SIG-M5 (cell line): ENCODE data around the gene NKX6-2.
"Not testable (repeated sequence)": the region's sequence is repeated elsewhere in the genome, so short reads cannot be mapped to it uniquely, and the experiment has no call there.

Experiments used
- DNase-seq: peaks from one replicate; lab custom pipeline; 2025; lab: John Stamatoyannopoulos, UW

NKX6-2 gene

DNA sequence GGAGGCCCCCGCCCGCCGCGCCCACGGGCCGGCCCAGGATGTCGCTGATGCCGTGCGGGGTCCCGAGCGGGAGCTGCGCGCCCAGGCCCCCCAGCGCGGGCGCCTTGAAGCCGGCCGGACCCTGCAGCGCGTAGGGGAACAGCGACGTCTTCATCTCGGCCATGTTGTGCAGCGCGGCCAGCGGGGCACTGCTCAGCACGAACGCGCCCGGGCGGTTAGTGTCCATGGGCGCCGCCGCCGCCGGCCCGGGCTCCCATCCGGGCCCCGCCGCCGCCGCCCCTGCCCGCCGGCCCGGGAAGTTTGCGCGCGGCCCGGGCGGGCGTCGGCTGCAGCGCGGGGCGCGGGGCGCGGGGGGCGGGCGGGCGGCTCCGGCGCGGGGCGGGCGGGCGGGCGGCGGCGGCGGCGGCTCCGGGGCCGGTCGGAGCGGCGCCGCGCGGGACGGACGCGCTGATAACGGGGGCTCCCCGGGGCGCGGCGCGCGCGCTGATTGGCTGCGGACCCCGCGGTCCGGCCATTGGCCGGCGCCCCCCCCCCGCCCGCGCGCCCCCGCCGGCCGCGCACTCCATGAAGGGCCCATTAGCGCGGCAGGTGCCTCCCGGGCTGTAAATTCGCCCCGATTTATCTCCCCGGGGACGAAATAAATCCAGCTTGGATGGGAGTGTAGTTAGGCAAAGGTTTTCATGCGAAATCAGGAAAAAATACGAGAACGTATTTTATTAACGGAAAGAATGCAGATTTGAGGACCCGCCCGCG is at the start of gene NKX6-2:
Gene NKX6-2, minus strand, starts transcription at position 425 of the 753 bp plus-strand sequence. Its CDS starts 199 bp downstream, at position 226.
- DNase-seq, result no peak

DNA sequence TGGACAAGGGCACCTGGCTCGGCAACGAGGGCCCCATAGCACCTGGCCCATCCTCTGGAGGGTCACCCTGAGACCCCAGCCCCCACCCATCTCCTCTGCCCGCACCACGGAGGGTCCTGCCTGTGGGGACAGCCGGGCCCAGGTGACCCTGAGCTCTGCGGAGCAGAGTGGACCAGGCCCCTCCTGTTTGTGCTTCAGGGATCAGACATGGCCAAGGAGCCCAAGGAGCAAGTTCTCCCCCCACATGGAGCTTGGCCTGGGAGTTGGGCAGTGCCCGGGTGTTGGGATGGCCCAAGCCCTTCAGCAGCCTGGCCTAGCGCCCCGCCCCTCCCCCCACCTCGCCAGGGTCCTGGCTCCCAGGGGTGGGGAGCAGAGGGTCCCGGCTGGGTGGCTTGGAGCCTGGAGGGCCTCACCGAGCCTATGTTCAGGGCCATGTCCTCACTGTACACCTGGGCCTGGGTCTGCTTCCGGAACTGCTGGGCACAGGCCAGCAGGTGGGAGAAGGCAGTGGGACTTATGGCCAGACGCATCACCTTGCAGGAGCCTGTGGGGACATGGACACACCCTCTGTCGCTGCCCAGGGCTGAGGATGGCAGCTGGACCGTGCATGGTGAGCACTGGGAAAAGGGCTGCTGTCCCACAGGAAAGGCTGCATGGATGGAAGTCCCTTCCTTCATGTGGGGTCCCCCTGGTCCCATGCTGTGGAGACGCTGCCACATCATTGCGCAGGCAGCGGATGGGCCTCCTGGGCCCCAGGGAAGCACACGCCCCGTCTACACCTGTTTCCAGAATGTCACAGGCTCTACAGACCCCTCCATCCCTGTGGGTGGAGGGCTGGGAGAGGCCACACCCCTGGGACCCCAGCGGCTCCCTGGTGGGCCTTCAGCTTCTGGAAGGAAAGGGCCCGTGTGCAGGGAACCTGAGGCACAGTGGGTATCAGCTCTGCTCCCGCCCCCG is 49.2 kb upstream of the NKX6-2 start:
- DNase-seq, result no peak

DNA sequence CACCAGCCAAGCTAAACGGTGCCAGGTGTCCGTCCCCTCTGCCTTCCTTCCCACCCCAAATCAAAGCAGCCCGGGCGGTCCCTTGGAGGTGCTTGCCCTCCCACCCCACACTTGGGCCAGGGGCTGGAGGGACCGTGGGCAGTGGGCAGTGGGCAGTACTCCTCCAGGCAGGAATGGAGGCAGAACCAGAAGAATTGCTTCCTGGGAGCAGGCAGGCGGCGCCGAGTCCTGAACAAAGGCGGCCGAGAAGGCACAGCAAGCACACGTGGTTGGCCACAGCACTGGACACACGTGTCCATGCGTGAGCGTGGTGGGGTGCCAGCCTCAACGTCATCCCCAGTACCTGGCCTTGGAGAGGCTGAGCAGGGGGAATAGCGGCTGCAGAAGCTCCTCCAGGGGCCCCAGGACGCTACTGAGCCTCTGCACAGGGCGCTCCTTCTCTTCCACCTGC is 48.4 kb upstream of the NKX6-2 start:
- DNase-seq, result no peak

DNA sequence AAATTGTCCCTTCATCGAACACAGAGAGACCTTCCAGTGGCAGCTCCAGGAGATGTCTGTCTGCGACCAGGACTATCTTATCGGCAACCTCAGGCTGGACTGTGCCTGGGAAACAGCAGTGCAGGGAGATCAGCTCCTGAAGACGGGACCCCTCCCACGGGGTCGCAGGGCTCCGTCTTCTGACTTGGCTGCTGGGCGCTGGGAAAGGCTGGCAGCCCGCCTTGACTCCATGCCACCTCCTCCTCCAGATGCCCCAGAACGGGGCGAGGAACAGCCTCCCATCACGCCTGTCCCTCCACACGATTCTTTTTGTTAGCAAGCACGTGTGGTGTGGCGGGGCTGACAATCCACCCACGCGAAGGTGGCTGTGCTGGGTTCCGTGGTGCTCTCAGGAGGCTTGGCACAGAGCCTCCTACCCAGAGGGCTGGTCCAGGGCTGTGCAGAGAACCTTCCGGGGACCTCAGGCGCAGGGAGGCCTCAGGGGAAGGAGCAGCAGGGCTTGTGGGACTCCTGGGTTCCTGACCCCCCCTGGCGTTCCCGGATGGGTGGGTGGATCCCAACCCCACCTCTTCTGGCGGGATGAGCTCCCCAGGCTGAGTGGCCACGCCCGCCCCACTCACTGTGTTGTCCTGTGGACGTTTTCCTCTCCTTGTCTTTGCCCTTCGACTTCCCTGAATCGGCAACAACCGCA is 47.6 kb upstream of the NKX6-2 start:
- no peak for DNase-seq

DNA sequence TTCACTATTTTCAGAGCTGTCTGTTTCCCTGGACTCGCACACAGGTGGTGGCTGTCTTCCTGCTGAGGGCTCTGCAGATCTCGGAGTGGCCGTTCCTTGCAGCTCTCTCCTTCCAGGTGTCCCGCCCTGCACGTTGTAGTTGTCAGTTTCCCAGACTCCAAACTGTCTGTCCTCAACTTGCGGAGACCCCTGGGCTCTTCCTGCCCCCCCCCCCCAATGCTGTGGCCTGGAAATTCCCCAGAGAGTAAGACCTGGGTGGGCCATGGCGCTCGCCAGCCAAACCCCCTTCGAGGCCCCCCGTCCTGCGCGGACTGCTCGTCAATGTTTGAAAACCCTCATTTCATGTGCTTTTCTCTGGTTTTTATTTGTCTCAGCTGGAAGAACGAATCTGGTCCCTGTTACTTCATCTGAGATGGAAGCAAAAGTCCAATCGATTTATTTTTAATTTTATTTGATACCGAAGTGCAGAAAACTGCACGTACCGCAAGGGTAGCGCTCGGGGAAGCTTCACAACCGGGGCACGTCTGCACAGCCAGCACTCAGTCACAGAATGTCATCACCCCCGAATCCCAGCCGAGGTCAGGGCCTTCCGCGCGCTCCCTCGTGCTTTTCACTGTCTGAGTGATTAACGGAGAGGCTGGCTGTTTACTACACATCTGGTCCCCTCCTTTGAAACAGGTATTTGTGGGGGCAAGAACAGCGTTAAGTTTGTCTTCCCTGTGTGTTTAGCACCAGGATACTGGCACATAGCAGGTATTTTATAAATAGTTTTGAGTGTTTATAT is 46.4 kb upstream of the NKX6-2 start:
- DNase-seq, result no peak

DNA sequence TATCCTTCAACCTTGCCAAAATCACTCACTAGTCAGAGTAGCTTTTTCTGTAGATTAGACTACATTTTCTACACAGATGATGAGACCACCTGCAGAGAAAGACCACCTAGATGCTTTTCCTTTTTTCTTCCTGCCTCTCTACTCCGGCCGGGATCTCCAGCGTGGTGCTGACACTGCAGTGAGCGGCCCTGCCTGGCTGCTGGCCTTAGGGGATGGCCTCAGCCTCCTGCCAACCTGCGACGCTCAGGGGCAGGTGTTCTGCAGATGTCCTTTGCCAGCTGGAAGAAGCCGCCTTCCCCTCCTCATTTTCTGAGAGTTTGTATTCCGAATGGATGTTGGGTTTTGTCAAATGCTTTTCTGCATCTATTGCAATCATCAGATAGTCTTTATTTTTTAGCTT is 43.5 kb upstream of the NKX6-2 start:
- DNase-seq, result no peak

DNA sequence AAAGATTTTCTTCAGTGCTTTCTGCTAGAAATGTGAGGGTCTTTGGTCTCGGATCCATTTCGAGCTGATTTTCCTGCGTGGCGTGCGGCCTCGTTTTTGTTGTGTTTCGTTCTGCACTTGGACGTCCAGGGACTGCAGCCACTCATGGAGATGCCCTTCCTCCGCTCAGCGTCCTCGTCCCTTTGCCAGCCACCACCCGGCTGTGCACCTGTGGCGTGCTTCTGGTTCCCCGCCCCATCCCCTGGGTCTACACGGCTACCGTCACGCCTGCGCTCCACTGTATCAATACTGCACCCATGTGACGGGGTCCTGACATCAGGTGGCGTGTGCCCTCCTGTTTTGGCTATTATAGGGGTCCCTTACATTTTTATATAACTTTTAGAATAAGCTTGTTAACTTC is 42.7 kb upstream of the NKX6-2 start:
- no peak for DNase-seq

DNA sequence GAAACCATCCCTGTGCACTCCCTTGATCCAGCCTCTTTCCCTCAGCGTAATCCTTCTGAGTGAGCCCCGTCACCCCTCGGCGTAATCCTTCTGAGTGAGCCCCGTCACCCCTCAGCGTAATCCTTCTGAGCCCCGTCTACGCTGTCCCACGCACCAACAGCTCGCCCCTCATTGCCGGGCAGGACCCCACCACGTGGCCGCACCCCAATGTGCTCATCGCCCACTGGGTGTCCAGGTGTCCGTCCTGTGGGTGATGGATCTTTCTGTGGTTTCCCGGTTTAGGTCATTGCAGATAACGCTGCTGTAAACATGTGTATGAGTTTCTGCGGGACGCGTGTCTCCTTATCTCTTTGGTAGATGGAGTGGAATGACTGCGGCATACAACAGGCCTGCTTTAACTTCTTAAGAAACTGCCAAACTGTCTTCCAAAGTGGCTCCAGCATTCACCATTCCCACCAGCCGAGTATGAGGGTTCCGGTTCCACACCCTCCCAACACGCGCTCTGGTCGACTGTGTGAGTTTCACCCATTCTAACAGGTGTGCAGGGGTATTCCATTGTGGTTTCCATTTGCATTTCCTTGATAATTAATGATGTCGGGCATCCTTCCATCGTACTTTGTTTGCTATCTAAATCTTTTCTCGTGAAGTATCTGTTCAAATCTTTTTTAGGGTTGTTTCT is 42.1 kb upstream of the NKX6-2 start:
- DNase-seq, result no peak

DNA sequence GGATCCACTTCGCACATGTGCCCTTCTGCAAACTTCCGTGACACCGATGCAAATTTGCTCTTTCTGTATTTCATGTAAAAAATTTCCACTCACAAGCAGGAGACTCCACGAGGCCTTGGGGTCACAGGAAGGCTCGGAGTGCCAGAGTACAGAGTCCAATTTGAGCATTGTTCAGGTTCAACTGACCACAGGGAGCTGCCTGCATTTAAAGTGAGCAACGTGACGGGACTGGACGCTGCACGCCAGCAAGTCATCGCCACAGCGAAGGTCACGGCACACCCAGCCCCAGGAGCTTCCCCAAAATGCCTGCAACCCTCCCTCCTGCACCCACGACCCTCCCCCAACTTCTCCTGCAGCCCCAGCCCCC is 41.5 kb upstream of the NKX6-2 start:
- DNase-seq, result no peak

DNA sequence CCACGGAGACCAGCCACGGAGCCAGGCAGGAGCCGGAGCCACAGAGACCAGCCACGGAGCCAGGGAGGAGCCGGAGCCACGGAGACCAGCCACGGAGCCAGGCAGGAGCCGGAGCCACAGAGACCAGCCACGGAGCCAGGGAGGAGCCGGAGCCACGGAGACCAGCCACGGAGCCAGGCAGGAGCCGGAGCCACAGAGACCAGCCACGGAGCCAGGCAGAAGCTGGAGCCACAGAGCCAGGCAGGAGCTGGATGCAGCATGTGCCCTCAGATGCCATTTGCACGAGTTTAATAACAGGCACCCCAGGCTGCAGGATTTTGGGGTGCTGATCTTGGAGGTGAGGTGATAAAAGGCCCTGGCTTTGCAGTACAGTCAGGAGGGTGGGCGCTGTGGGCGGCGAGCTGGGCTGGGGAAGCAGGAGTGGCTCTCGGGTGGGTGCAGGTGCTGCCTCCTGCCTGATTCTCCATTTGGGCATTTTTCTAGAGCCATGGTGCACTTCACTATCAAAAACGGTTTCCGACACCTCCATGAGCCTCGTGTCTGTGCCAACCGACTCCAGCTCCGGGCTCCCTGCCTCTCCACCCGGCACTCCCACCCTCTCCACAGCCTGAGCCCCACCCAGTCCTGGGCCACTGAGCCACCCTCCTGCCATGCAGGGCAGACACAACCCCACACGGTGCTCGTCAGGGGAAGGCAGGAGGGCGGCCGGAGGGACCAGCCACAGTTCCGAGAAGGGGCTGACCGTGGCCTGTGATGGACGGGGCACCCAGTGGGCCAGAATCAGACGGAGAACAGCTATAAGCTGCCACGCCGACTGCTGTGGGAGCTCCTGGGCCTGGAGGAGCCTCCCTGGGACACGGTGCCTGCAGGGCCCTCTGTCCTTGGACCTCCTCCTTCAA is 40.8 kb upstream of the NKX6-2 start:
- no peak for DNase-seq

DNA sequence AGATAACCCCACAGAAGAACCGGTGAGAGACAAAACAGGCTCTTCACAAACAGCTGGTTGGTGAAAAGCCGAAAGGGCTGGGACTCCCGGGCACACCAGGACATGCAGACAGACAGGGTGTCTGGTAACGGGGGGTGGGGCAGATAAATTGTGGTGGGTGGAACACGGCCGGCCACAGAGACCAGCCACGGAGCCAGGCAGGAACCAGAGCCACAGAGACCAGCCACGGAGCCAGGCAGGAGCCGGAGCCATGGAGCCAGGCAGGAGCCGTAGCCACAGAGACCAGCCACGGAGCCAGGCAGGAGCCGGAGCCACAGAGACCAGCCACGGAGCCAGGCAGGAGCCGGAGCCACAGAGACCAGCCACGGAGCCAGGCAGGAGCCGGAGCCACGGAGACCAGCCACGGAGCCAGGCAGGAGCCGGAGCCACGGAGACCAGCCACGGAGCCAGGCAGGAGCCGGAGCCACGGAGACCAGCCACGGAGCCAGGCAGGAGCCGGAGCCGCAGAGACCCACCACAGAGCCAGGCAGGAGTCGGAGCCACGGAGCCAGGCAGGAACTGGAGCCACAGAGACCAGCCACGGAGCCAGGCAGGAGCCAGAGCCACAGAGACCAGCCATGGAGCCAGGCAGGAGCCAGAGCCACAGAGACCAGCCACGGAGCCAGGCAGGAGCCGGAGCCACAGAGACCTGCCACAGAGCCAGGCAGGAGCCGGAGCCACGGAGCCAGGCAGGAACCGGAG is 40.0 kb upstream of the NKX6-2 start:
- DNase-seq, result not testable (repeated sequence)

DNA sequence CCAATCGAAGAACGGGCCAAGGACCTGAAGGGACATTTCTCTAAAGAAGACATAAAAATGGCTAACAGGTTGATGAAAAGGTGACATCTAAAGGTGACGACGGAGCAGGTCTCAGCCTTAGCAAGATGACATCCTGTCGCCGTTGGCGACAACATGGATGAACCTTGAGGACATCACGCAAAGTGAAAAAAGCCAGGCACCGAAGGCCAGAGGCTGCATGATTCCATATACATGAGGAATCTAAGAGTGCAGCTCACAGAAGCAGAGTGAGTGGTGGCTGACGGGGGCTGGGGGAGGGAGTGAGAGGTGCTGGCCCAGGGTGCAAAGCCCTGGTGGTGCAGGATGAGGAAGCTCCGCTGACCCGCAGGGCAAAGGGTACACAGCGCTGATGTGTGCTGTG is 34.1 kb upstream of the NKX6-2 start:
- DNase-seq, result no peak

DNA sequence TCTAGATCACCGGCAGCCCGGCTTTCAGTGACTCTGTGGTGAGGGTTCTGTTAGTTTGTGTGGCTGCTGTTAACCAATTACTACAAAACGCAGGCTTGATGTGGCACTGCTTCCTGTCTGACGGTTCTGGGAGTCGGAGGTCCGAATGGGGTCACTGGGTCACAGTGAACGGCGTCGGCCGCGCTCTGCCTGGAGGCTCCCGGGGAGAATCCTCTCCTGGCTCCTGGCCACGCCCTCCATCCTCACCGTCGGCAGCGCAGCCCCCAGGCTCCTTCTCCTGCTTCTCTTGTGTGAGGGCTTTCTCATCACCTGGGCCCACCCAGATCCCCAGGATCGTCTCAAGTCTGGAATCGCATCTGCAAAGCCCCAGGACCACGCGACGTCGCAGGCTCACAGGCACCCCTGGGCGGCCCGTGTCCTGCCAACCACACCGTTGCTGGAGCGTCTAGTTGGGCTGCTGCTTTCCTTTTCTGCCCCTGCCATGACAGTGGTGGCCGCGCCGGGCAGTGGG is 31.8 kb upstream of the NKX6-2 start:
- DNase-seq, result no peak

DNA sequence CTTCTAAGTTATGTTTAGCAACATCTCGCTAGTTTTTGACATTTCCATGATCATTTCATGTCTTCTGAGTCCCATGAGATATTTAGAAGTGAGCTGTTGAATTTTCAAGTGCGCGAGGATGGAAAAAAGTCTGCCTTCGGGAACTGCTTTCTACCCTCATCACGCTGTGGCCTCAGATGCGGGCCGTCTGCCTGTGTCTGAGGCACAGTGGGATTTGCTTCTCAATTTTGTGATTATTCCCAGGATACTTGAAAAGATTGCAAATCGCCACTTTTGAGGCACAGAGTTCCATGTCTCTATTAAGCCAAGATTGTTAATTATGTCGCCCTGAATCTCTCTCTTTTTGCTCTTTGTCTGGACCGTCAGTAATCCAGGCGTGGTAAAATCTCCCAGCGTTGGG is 30.8 kb upstream of the NKX6-2 start:
- no peak for DNase-seq

DNA sequence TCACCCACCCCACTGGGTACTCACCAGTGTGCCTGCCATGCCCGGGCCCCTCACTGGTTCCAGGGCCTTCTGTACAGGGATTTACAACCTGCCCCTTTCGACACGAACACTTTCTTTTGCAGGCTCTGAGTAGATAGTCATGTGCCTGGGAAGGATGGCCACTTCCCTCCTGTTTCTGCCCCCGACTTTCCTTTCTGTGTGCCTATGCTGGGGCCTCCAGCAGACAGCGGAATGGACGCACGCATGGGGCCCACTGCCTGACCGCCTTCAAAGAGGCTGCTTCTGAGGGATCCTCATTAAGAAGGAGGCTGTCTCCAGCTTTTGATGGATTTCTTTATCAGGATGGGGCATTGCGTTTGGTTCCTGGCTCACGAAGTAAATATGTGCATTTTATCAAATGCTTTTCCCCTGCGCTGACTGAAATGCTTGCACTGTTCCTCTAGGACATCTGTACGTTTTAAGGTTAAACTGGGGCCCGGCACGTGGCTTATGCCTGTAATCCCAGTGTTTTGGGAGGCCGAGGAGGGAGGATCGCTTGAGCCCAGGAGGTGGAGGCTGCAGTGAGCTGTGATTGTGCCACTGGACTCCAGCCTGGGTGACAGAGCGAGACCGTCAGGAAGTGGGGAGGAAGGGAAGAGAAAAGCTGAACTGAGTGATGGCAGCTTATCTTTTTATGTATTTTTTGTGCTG is 29.4 kb upstream of the NKX6-2 start:
- DNase-seq, result no peak

DNA sequence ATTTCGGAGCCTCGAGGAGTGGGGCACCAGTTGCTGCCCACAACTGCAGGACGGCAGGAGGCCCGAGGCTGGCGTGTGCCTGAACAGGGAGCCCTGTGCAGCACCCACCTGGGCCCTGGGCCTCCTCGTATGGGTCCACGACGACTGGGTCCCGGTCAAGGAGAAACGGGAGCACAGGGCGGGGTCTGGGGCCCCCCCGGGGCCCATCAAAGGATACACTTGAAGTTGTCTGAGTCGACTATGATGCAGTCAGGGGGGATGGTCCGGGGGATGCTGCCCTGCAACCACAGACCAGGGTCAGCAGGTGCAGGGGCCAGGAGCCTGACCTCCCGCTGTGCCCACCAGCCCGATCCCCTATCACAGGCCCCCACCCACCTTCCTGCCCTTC is 28.5 kb upstream of the NKX6-2 start:
- DNase-seq, result no peak

DNA sequence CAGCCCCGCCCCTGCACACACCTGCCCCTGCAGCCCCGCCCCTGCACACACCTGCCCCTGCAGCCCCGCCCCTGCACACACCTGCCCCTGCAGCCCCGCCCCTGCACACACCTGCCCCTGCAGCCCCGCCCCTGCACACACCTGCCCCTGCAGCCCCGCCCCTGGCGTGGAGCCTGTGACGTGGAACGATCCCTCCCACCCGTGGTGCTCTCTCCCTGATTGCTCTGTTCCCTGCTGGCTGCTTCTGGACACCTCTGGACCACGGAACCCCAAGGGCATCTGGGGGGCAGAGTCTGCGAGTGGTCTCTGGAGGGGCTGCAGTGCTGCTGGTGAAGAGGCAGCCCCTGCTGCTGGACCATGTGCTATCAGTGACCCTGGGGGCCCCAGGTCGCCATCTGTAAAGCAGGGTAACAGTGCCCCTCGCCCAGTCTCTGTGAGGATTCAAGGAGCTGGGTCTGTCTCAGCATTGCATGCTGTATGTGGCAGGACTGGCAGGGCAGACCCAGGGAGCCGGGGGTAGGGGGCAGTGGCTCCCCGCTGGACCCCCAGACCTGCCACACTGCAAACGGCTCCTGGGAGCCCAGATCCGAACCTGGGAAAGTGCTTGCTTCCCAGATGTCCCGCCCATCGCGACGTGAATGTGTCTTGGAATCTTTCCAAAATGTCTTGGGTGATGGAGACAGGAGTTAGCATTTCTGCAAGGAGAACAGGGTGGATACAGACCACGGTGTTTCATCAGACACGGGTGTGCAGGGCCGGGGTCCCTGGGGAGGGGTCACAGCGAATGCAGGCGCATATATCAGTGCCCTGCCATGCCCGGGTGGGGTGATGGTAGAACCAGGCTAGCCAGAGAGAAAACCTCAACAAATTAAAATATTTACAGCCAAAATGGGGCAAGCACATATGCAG is 27.9 kb upstream of the NKX6-2 start:
- no peak for DNase-seq

DNA sequence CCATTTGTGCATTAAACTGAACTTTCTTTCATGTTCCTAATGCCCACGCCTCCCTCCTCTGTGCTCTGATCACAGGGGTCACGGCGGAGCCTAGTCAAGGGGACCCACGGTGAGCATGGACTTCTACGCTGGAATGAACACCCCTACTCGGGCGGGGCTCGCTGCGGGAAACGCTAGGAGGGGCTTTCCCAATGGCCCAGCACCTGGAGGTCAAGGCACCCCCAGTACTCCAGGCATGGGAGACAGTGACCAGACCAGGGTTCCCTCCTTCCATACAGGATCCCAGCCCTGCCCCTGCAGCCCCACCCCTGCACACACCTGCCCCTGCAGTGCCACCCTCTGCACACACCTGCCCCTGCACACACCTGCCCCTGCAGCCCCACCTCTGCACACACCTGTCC is 27.1 kb upstream of the NKX6-2 start:
- no peak for DNase-seq
